Glomerular visceral epithelial cell (primary cell): ENCODE results near the gene MICAL3.
"Not testable (repeated sequence)": the region's sequence is repeated elsewhere in the genome, so short reads cannot be mapped to it uniquely, and the experiment has no call there.

Experiments used
- DNase-seq: peaks from one replicate; pipeline ENCODE4 v3.0.0-alpha.2; 2016; ENCODE audit errors: extremely low spot score

Gene MICAL3

DNA sequence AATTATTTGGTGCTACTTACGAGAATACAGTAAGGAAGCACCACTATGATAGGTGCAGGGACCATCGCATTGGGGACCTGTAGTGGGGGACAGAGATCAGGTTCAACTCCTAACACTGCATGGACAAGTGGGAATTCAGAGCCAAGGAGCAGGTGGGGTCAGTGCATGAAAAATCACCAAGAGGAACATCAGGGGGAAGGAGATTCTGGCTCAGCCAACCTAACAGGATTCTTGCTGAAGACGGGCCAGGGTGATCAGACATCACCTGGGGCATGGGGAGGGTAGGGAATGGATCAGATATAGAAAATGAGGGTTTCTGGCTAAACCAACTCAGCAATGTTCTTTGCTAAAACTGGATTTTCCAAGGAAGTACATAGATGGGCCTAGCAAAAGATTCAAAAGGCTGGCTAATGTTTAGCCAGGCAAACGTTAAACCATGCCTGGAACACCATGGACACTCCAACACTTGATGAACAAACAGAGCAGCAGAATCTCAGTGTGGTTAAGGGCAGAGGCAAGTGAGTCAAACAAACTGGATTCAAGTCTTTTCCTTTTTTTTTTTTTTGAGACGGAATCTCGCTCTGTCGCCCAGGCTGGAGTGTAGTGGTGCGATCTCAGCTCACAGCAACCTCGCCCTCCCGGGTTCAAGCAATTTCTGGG, 70.0 kb downstream of the MICAL3 start:
- peak; percentile 90 for DNase-seq

DNA sequence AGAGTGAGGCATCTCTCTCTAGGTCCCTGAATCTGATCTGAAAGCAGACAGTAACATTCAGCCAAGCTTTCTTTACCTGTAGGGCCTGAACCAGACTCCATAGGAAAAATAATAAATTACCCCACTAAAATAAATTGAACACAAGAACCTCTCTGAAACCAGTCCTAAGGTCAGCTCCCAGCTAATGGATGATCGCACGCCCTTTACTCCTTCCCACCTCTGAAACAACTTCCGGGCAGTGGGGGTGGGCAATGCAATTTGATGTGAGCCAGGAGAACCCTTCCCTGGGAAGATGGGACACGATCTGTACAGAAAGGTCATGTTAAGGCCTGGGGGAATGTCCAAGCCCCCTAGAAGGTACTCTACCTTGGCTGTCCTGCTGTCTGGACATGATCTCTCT, 71.2 kb downstream of the MICAL3 start:
- DNase-seq = no peak

DNA sequence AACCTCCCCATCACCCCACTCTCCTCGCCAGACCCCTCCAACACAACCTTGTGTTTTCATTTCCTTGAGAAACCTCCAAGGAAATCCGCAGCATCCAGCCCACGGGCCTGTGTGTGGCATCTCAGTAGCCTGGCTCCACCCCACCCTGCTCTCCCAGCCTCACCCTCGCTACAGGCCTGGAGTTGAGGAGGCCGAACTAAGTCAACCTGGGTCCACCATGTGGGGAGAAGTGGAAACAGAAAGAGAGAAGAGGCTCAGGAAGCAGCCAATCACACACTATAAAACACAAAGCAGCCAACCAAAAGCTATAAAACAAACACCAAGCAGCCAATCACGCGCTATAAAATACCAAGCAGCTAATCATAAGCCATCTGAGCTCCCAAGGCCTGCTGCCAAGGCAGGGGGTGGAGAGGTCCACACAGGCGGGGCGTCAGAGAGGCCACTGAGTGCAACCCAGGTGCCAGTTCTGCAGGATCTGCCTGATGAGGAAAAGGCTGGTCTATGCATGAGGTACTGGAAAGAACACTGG, 72.0 kb downstream of the MICAL3 start:
- peak; percentile 44 for DNase-seq

DNA sequence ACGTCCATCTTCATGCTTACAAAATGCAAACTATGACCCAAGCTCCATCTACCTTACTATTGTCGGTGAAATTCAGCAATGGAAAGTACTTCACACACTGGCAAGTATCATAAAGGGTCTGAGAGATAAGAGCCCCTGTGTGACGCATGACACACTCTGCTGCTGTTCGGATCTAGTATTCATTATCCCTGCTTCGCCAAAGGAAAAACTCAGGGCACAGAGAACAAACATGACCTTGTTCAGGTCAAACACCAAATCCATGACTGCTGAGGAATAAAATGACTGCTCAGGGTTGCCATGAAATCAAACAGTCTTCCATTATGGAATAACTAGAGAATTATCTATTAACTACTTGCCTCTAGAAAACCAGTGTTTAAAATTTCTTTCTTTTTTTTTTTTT, 73.0 kb downstream of the MICAL3 start:
- no peak for DNase-seq

DNA sequence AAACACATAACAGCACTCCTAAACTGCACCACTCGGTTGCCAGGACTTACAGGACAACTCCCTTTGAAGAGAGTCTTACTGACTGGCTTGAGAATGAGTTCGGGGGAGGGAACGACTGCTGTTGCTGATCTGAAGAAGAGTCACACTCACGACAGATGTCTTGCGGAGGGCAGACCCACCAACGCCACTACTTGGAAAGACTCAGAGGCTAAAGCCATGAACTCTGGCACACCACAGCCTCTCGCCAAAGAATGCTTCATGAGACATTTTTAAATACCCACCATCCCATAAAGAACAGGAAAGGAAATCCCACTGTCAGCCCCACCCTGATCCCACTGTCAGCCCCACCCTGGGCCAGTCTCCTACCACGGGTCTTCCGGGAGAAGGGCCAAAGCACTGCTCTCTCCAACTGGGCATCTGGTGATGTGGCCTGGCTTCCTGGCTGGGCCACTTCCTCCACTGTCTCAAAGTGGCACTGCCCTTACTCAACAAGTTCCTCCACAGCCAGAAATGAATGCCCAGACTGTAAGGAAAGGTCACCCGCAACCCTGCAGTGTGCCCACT, 73.6 kb downstream of the MICAL3 start:
- peak; percentile 46 for DNase-seq

DNA sequence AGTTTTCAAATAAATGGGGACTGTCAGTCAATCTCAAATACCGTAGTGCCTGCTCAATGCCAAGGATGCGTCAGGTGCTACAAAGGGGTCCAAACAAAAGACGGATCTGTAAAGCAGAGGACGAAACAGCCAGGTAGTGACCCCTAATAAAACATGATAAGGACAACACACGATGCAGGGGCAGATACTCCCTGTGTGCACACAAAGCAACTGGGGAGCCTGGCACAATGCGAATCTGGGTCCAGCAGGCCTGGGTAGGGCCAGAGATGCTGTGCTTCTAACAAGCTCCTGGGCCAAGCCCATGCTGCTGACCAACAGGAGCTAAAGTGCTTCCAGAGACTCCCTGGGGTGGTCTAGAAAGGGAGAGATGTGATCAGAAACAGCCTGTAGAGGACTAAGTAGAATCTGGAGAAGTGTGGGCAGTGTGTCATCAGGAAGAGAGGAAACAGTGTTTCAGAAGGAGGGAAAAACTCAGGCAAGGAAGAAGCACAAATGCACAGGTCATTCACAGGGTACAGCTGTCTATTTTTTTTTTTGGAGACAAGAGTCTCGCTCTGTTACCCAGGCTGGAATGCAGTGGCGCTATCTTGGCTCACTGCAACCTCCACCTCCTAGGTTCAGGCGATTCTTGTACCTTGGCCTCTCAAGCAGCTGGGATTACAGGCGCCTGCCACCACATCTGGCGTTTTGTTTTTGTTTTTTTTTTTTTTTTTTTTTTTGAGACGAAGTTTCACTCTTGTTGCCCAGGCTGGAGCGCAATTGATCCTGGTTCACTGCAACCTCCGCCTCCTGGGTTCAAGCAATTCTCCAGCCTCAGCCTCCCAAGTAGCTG, 74.5 kb downstream of the MICAL3 start:
- DNase-seq = peak; percentile 59

DNA sequence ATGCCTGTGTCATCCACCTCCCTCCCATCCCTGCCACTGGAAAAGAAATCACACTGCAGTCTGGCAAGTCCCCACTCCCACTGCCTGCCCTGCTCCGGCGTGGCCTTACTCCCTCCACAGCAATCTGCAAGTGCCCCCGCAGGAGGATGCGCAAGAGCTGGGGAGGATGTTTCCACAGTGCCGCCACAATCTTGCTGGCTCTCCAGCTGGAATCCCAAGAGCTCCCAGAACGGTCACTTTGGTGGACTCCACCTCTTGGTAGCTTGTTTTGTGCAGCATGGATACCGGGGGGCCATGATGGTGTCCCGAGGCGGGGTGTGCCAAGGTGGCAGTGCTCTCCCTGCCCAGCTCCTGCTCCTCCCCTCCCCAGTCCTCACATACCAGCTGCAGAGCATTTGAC, 76.3 kb downstream of the MICAL3 start:
- no peak for DNase-seq

DNA sequence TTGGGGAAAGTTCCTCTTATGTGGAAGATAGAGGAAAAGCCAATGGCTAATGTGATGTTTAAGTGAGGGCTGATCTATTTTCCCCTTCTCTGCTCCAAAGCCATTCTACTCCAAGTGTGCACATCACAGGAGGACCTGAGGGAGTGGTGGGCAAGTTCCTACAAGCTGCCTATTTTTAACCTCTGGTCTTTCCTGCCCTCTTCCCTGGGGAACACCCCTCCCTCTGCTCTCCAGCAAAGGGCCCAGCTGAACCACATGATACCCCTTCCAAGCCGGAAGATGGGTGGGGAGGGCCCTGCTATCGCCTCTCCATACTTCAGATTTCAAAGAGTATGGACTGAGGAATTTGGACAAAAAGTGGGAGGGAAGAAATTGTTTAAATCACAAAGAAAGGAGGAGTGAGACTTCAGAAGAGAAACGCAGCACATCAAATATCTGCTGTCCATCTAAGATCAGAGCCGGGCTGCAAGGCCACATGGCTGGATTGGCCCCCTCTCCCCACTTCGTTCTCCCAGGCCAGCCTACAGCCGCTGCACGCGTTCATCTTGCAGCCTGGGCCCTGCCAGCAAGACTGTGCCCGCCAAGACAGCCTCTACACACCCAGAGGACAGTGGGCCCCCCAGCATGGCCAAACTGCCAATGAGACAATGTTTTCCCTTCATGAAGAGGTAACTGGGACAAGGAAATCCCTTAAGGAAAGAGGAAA, 77.5 kb downstream of the MICAL3 start:
- no peak for DNase-seq

DNA sequence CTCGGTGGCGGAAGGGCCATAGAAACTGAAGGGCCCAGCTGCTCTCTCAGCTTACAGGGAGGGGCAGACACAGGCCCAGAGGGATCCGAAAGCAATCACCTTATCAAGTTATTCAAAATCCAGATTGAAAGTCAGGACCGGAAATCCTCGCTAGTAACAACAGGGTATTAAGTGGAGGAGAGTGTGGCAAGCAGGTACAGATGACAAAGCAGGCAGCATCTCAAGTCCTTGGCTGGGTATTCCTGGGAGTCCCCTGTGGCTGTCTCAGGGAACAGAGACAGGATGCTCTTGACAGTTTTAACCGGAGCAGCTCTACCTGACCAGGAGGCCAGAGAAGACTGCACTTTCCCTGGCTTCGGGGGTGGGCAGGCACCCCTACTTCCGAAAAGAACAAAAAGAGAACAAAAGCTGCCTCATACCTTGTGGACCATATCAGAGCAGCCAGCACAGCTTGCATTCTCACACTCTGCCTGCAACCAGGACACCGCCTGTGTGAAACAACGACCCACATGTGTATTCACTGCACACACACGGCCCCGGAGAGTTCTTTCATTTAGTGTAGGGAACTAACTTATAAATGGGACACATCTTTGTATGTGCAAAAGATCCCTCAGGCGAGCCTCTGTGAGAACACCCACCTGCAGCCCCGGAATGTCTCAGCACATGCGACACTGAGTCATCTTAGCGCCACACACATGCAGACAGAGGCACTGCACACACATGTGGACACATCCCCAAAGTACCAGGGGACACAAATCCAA, 78.3 kb downstream of the MICAL3 start:
- no peak for DNase-seq

DNA sequence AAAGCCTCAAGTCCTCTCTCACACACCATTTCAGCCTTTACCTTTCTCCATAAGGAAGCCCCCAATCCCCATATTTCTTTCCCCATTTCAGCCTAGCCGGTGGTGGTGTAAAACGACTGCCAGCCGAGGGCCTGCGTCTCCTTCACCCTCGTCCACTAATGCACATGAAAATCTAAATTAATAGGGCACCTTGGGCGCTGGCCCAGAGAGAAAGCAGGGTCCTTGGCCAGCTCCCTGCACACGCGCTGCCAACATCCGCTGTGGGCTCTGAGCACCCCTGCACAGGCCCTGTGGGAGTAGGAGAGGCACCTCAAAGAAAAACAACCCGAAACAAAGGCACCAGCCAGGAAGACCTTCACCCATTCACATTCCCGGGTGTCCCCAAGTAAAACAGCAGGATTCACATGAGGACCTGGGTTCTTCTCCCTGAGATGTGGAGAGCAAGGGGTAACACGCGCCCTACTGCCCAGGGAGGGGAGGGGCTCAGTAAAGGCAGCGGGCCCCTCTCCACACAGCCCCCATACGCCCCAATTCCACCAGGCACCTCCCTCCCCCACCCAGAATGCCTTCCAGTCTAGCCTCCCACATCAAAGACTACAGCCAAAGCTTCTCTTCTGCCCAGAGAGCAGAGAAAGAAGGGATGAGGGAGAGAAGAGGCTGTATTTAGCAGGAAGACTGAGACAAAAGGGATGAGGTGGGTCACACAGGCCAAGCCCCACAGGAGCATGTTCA, 79.0 kb downstream of the MICAL3 start:
- no peak for DNase-seq

DNA sequence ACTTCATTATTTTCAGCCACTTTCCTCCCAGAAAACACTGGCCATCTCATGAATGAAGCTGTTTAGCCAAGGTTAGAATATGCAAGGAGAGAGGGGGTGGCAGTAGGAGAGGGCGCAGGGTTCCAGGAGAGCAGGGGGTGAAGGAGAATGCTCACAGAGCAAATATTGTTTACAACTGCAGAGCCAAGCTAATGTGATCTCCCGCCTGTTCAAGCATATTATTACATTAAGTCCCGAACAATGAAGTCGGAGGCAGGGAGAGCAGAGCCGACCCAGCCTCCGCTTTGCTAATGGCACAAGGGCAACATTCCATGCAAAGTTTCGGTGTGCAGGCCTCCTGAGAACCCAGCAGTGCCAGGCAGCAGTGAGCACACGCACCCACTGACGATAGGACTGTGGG, 80.1 kb downstream of the MICAL3 start:
- no peak for DNase-seq

DNA sequence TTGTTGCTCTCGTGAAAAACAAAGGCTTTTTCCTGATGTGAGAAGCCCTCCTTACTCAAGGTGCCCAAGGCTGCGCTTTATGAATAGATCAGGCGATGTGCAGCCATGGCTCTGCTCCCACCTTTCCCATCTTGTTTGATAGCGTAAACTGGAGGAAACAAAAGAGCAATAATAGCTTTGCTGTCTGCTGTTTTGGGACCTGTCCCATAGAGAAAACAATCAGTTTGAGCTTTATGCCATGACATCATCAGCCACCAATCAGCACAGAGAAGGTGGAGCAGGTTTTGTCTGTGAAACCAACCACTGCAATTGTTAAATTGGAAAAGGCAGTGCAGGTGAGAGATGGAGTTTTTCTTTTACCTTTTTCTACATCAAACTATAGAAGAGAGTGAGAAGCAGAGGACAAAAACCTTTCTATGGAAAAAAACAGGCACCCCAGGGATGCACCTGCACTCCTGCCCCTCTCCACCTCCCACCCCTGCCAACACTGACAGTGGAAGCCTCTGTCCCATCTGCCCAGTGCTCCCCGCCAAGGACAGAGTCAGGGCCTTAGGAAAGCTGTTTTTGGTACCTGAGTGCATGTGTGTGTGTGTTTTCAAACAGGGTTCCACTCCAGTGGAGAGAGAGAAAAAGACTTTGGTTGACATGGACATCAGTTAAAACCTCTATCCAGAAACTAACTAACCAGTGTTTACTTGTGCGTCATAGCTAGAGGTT, 80.7 kb downstream of the MICAL3 start:
- no peak for DNase-seq

DNA sequence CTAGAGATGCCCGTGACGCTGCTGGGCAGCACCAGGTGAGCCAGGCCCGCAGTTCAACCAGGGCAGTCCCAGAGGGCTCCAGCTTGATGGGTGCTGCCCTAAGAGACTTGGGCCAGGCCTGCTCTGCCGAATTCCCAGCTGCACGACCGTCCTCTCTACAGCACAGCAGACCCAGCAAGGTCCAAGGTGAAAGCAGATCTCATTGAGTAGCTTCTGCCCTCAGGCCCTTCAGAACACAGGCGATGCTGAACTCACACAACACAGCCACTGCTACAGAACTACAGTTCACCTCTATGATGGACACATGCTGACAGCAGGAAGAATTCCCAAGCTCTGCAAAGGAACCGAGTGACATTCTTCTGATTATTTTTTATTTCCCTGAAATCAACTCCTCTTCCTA, 81.6 kb downstream of the MICAL3 start:
- no peak for DNase-seq

DNA sequence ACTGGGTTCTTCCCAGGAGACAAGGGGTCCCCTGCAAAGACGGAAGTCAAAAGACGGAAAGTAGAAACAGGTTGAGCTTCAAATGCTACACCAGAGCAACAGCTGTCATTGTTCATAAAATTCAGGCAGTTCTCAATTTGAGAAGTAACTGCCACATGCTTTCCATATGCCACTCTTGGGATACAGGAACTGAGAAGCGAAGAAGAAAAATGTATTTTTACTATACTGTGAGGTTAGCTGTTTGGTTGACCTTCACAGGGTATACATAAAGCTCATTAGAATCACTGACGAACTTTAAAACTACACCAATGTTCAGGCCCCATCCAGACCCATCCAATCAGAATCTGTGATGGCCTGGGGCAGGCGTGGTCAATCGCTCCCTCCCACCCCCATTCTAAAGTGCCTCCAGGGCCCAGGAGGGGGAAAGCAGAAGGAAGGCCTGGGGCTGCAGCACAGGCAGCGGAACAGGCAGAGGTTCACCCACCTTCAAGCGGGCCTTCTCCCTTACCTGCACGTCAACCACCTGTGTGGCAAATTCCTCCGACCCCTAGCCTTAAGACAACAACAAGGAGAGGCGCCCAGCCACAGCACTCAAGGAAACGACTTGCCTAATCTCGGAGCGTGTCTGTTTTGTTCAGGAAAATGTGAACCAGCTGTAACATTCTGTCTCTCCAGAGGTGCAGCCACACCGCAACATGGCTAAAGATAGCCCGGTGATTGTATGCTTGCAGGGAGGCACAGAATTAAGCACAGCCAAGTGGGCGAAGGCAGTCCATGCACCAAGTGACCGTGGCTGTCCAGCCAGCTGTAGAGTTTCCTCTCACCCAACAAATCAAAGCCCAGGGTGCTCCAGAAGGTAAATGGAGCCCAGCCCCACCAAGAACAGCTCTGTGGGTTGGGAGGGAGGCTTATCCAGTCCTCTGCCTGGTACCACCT, 82.6 kb downstream of the MICAL3 start:
- DNase-seq = no peak

DNA sequence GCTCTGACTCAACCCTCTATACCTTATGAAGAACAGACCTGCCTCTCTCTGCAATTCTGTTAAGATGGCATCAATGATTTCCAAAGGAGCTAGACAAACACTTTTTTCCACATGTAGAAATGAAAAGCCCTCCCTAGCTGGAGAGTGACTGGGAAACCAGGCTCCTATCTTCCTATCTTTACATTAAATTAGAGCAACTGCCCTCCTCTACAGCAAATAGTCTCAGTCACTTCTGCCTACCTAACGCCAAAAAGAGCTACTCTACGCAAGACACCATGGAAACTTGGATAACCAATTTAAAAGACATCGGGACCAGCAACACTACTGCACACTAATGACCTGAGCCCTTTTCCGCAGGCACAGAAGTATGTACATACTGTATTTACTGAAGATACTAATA, 84.8 kb downstream of the MICAL3 start:
- DNase-seq = no peak

DNA sequence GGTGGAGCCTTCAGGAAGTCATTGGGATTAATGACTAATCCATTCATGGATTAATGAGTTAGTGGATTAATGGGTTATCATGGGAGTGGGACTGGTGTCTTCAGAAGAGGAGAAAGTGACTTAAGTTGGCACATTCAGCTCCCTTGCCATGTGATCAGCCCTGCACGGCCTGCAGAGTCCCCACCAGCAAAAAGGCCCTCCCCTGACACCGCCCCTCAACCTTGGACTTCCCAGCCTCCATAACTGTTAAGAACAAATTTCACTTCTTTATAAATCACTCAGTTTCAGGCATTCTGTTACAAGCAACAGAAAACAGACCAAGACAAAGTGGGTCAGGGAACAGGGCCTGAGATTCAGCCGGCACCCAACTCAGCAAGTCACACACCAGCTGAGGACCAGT, 85.3 kb downstream of the MICAL3 start:
- DNase-seq = no peak

DNA sequence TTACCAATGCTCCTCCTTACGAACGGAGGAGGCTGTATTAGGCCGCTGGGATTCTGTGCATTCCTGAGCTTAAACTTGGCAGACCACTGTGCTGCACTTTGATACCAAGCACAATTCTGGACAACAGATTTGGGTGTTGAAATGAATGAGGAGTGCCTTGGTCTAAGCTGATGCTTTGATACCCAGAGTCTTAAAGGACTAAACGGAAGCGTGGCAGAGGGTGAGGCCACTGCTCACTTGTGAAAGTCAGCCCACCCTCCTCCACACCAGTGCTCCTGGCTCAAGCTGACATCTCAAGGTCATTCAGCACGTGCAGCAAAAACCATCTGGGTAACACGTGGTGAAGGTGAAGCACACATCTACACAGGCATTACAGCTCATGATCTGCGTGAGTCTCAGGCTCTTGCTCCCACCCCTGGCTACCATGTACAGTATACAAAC, 85.9 kb downstream of the MICAL3 start:
- DNase-seq = no peak

DNA sequence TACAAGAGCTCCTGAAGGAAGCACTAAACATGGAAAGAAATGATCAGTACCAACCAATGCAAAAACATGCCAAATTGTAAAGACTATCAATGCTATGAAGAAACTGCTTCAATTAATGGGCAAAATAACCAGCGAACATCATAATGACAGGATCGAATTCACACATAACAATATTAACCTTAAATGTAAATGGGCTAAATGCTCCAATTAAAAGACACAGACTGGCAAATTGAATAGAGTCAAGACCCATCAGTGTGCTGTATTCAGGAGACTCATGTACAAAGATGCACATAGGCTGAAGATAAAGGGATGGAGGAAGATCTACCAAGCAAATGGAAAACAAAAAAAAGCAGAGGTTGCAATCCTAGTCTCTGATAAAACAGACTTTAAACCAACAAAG, 91.9 kb downstream of the MICAL3 start:
- not testable (repeated sequence) for DNase-seq

DNA sequence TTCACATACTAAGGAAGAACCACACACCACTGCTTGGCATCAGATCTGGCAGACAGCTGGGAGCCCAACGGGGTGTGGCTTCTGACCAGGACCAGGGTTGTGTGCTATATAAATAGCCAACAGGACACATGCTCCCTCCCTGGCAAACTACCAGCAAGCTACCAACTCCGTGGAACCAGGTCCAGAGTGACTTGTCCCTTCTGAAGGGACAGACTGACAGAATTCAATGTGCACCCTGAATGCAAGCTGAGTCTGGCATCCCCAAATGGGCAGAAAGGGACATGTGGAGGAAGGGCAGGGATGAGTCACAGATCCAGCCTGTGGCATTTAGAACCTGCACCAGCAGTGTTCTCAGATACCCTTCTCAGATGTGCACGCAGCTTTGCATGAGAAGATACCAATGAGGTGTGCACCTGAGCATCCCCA, 92.9 kb downstream of the MICAL3 start:
- DNase-seq = peak; percentile 61
